Neural crest cell (in vitro differentiated cells): ENCODE results near the gene LAP3. TPM values are rescaled to one million over a fixed set of nuclear protein-coding genes. Genes with fewer than 3 reads are reported as not detected.
A peak's percentile ranks its signal among the peaks of the same experiment; 100 is the strongest.

Experiments
- DNase-seq: peaks from one replicate; pipeline ENCODE4 v3.0.0; 2021; ENCODE audit warnings: low read depth, mixed read lengths, low spot score
- H3K27ac Mint-ChIP-seq: one replicate; pipeline ENCODE4 v1.8.0; 2021; ENCODE audit warnings: mild to moderate bottlenecking, mixed read lengths; ENCODE audit not compliant: unreplicated experiment
- H3K27me3 Mint-ChIP-seq: 2 replicates; pipeline ENCODE4 v1.8.0; 2021; ENCODE audit warnings: low read depth, mild to moderate bottlenecking, mixed read lengths
- H3K36me3 Mint-ChIP-seq: 2 replicates; pipeline ENCODE4 v1.8.0; 2021; ENCODE audit warnings: low read depth, mild to moderate bottlenecking, mixed read lengths
- H3K4me1 Mint-ChIP-seq: 2 replicates; pipeline ENCODE4 v1.8.0; 2021; ENCODE audit warnings: mixed read lengths
- H3K4me3 Mint-ChIP-seq: one replicate; pipeline ENCODE4 v1.8.0; 2021; ENCODE audit warnings: mild to moderate bottlenecking, mixed read lengths
- H3K9me3 Mint-ChIP-seq: 2 replicates; pipeline ENCODE4 v1.8.0; 2021; ENCODE audit warnings: mixed read lengths
- CTCF ChIP-seq: fragments of 200-600 bp; sonication (generic); conservative IDR thresholded peaks from 2 replicates; pipeline ENCODE4 v1.5.0; 2021; ENCODE audit warnings: antibody characterized with exemption, mild to moderate bottlenecking
- total RNA-seq: library from RNA; stranded (reverse); gene quantifications from 2 replicates; pipeline ENCODE4 v1.2.1, GENCODE V29; 2021

Gene LAP3
- total RNA-seq, 1 donor from 2014 or later = 46.7 TPM

- Mint-ChIP-seq H3K9me3 (no peaks in the 10 kb centered on the region), H3K4me1 (no peaks in the 10 kb centered on the region), H3K4me3 (no peak overlapping the region), H3K36me3 (no peaks in the 10 kb centered on the region), H3K27ac (no peak overlapping the region), H3K27me3 (peaks cover 11% of the 10 kb centered on the region)
- TF ChIP-seq CTCF = no peak
- DNase-seq = no peak
Measured at GRCh38 chr4:17558941-17559708, 17.9 kb upstream of the LAP3 start.

GRCh38 chr4:17559709-17560048, 17.3 kb upstream of the LAP3 start:
- no peaks in the 10 kb centered on the region for H3K36me3 Mint-ChIP-seq
- no peak for DNase-seq
- H3K4me1 Mint-ChIP-seq = no peaks in the 10 kb centered on the region
- H3K27ac Mint-ChIP-seq = no peak overlapping the region
- peaks cover 11% of the 10 kb centered on the region for H3K27me3 Mint-ChIP-seq
- no peaks in the 10 kb centered on the region for H3K9me3 Mint-ChIP-seq
- H3K4me3 Mint-ChIP-seq = no peak overlapping the region
- TF ChIP-seq CTCF = no peak

GRCh38 chr4:17560065-17560673, 16.8 kb upstream of the LAP3 start:
- no peak for DNase-seq
- Mint-ChIP-seq H3K4me1 (no peaks in the 10 kb centered on the region), H3K27me3 (peaks cover 6% of the 10 kb centered on the region), H3K4me3 (no peak overlapping the region), H3K27ac (no peak overlapping the region), H3K9me3 (no peaks in the 10 kb centered on the region), H3K36me3 (no peaks in the 10 kb centered on the region)
- no peak for TF ChIP-seq CTCF

GRCh38 chr4:17561195-17561909, 15.6 kb upstream of the LAP3 start:
- no peak for TF ChIP-seq CTCF
- H3K4me1 Mint-ChIP-seq = no peaks in the 10 kb centered on the region
- H3K9me3 Mint-ChIP-seq = no peaks in the 10 kb centered on the region
- no peak overlapping the region for H3K4me3 Mint-ChIP-seq
- no peaks in the 10 kb centered on the region for H3K36me3 Mint-ChIP-seq
- H3K27ac Mint-ChIP-seq = no peak overlapping the region
- no peak for DNase-seq
- H3K27me3 Mint-ChIP-seq = no peaks in the 10 kb centered on the region

- H3K4me1 Mint-ChIP-seq = no peaks in the 10 kb centered on the region
- peak; percentile 23 for TF ChIP-seq CTCF
- H3K27me3 Mint-ChIP-seq = no peaks in the 10 kb centered on the region
- no peak overlapping the region for H3K4me3 Mint-ChIP-seq
- no peak for DNase-seq
- no peaks in the 10 kb centered on the region for H3K36me3 Mint-ChIP-seq
- H3K27ac Mint-ChIP-seq = no peak overlapping the region
- no peaks in the 10 kb centered on the region for H3K9me3 Mint-ChIP-seq
Measured at GRCh38 chr4:17562157-17562556, 14.8 kb upstream of the LAP3 start.
